Colon (tissue), 2 donors: Measurements from ENCODE around the gene KPNA6.

Experiments used
- FAIRE-seq: peaks from 2 replicates; lab custom pipeline; 2012; peaks lifted over from hg19 to GRCh38; lab: Jason Lieb, UNC
- donor health status: control.
- donor health status: control.

KPNA6 gene

DNA sequence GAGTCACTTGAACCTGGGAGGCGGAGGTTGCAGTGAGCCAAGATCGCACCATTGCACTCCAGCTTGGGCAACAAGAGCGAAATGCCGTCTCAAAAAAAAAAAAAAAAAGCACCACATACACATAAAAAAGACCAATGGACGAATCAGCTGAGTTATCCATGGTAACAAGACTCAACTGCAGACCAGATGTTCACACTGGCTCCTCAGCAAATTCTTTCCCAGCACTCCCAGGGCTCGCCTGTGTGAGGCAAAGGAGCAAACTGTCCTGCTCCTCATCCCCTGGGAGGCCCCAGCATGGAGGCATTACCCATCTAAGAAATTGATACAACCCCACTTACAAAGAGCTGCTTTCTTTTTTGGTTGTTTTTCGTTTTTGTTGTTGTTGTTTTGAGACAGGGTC, 111.2 kb downstream of the KPNA6 start:
- no peak for FAIRE-seq

DNA sequence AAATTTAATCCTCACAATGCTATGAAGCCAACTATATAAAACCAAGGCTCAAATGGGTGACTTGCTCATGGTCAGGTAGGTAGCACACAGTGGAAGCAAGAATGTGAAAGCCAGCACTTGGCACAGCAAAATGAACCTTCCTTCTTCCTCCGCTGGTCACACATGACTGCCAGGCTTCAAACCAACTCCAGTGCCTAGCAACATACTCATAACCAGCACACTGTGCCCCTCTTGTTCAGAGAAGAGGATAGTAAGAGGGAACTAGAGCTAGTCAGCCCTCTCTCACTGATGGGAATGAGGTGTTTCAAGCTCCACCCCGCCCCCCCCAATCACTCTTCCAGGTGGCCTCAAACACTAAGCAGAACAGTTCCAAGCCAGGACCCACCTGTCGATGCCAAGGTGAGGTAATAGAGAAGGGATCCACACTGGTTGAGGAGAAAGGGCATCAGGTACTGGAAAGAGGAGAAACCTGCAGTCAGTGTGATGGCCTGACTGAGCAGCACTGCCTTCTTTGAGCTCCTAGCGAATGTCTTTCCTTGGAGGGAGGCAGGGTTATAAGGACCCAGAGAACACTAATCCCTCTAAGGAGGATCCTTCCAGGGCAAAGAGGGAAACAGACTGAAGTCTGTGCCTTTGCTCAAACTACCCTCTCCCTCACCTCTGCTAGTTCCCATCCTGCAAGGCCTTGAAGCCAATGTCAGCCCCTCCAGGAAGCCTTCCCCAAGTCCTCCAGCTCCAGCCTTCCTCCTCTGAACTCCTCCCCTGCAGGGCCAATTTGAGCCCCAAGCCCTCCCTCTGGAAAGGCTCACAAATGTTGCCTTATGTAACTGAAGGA, 113.1 kb downstream of the KPNA6 start:
- no peak for FAIRE-seq

DNA sequence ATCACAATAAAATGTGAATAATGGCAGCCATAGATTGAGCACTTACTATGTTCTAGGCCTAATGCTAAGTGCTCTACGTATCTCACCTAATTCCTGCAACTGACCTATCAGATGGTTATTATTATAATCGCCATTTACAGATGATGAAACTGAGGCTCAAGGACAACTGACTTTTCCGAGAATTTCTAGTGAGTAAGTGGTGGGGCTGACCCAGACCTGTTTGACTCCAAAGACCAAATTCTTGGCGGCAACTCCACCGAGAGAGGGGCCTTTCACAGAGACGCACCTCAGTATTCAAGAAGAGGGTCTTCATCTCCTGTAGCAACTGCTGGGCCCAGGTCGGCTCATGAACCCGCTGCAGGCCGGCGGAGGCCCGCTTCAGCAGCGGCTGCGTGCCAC, 113.7 kb downstream of the KPNA6 start:
- FAIRE-seq, result no peak

DNA sequence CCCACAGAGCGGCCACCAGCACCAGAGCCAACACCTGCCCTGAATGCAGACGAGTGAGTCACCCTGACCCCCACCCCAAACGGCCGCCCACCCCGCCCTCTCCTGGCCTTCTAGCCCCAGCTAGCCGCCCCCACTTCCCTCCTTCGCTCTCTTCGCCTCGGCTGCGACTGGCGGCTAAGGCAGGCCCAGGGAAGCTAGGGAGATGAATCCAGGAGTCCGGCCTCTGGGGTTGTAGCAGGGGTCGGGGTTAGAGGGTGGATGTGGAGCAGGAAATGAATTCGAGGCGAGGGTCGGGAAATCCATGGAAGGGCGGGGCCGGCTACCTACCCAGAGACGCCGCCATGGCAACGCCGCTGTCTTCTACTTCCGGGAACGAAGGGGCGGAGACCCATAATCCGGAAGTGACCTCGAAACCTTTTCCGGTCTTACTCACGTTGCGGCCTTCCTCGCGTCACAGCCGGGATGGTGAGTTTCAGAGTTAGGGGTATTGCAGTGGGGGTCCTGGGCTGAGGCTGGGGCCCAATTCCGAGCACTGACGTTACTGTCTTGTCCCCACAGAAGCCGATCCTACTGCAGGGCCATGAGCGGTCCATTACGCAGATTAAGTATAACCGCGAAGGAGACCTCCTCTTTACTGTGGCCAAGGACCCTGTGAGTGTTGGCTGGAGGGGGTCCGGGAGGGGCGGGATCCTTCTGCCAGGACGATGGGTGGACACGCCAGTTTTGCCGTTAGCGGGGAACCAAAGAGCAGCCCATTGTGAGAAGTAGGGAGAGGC, 114.3 kb downstream of the KPNA6 start, which contains the start of the genes EIF3I and TMEM234:
EIF3I (plus strand) TSS at position 428 of the 776 bp plus-strand sequence; CDS start at position 463, 35 bp downstream.
TMEM234 (minus strand) TSS at position 374 of the 776 bp plus-strand sequence; CDS start at position 343, 31 bp downstream.
- no peak for FAIRE-seq

DNA sequence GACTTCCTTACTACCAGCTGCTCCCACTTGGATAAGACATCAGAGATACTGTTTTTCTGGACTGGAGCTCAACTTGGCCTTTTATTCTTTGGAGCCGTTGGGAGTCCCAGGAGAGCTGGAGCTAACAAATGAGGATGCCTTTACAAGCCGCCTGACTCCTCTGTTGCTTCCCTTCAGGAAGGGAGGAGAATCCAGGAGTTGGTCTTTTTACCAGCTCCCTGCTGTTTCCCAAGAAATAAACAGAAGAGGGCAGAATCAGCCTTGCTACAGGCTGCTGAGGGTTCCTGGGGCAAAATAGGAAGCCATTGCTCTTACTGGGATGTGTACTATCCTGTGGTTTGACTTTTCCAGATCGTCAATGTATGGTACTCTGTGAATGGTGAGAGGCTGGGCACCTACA, 115.8 kb downstream of the KPNA6 start:
- no peak for FAIRE-seq

DNA sequence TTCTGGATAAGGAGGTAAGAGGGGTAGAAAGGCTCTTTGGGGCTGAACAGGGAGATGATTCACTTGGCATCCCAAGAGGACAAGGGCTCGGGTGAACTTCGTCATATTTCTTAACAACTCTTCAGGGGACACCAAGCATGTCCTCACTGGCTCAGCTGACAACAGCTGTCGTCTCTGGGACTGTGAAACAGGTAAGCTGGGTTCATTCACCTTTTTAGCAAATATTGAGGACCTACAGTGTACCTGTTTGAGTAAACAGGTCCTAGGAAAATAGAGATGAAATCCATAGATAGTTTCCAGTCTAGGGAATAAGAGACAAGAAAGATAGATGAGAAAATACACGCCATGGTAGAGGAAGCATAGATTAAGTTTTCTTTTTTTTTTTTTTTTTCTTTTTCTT, 116.4 kb downstream of the KPNA6 start:
- FAIRE-seq, result no peak
